Mesendoderm (in vitro differentiated cells): ENCODE measurements around the gene MYO10. TPM values are rescaled to one million over a fixed set of nuclear protein-coding genes. Genes with fewer than 3 reads are reported as not detected.

Source experiments
- DNase-seq: peaks from one replicate; pipeline ENCODE4 v3.0.0; 2013
- H2AK5ac ChIP-seq: 2 replicates; pipeline ENCODE4 v1.6.1; 2013; ENCODE audit warnings: low read length, inconsistent platforms
- H2BK120ac ChIP-seq: 2 replicates; pipeline ENCODE4 v1.6.1; 2013; ENCODE audit warnings: low read depth, mild to moderate bottlenecking, low read length, moderate library complexity, mixed read lengths
- H2BK15ac ChIP-seq: replicated peaks from 2 replicates; pipeline ENCODE4 v1.6.1; 2013; ENCODE audit warnings: low read depth, mild to moderate bottlenecking, moderate library complexity
- H2BK5ac ChIP-seq: 2 replicates; pipeline ENCODE4 v1.6.1; 2013; ENCODE audit warnings: low read length, inconsistent platforms
- H3K18ac ChIP-seq: 2 replicates; pipeline ENCODE4 v1.6.1; 2013; ENCODE audit warnings: mild to moderate bottlenecking, low read length, mixed read lengths
- H3K23ac ChIP-seq: one replicate; pipeline ENCODE4 v1.6.1; 2013; ENCODE audit warnings: low read length
- H3K27ac ChIP-seq: 2 replicates; pipeline ENCODE4 v1.5.1; 2013; ENCODE audit warnings: low read depth, mild to moderate bottlenecking, inconsistent platforms, low read length, moderate library complexity
- H3K27me3 ChIP-seq: 2 replicates; pipeline ENCODE4 v1.6.1; 2013; ENCODE audit warnings: low read length, control low read depth, mild to moderate bottlenecking, inconsistent platforms; ENCODE audit not compliant: insufficient read depth, poor library complexity
- H3K36me3 ChIP-seq: 2 replicates; pipeline ENCODE4 v1.6.1; 2013; ENCODE audit warnings: low read length, inconsistent platforms; ENCODE audit not compliant: control insufficient read depth, insufficient read depth
- H3K4ac ChIP-seq: one replicate; pipeline ENCODE4 v1.6.1; 2013; ENCODE audit warnings: low read depth, mild to moderate bottlenecking, low read length, moderate library complexity
- H3K4me1 ChIP-seq: 2 replicates; pipeline ENCODE4 v1.6.1; 2013; ENCODE audit warnings: low read depth, low read length, inconsistent platforms; ENCODE audit not compliant: control insufficient read depth
- H3K4me2 ChIP-seq: 2 replicates; pipeline ENCODE4 v1.6.1; 2013; ENCODE audit warnings: low read length
- H3K4me3 ChIP-seq: 2 replicates; pipeline ENCODE4 v1.5.1; 2013; ENCODE audit warnings: mild to moderate bottlenecking, low read length
- H3K56ac ChIP-seq: one replicate; pipeline ENCODE4 v1.6.1; 2013; ENCODE audit warnings: low read length
- H3K79me1 ChIP-seq: 2 replicates; pipeline ENCODE4 v1.6.1; 2013; ENCODE audit warnings: low read length, inconsistent platforms
- H3K79me2 ChIP-seq: 2 replicates; pipeline ENCODE4 v1.6.1; 2013; ENCODE audit warnings: mild to moderate bottlenecking, low read length; ENCODE audit not compliant: control insufficient read depth, insufficient read depth
- H3K9ac ChIP-seq: 2 replicates; pipeline ENCODE4 v1.6.1; 2013; ENCODE audit warnings: low read length, inconsistent platforms
- H4K5ac ChIP-seq: one replicate; pipeline ENCODE4 v1.6.1; 2013; ENCODE audit warnings: low read length
- H4K8ac ChIP-seq: one replicate; pipeline ENCODE4 v1.6.1; 2013; ENCODE audit warnings: low read depth, mild to moderate bottlenecking, control low read depth, low read length, moderate library complexity
- WGBS: extraction: QIAGEN DNeasy Blood & Tissue Kit; methylation state at CpG from one replicate; pipeline ENCODE4 v1.1.7; 2013; ENCODE audit warnings: low lambda C conversion rate, missing lambda C conversion rate; ENCODE audit not compliant: insufficient coverage; ENCODE audit errors: extremely low coverage; 5-methylcytosine and 5-hydroxymethylcytosine counted together
- small RNA-seq: library from polyadenylated mRNA; stranded (forward); fragments of <200 nt; extraction: miRNeasy Mini kit (QIAGEN cat#:217004); gene quantifications from one replicate; pipeline ENCODE3, GENCODE V24; 2013; ENCODE audit not compliant: insufficient read depth

The MYO10 gene

DNA sequence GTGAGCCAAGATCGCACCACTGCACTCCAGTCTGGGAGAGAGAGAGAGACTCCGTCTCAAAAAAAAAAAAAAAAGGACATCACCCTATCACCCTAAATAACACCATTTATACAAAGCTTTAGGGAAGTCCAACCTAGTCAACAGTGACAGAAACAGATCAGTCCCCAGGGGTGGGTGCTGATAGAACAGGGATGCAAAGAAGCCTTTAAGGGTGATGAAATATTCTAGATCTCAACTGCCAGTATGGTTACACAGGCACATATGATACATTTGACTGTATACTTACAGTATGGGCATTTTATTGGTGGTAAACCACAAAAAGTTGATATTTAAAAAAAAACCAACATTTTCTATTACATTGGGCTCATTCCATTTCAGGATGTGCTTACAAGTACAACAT, 324.1 kb downstream of the MYO10 start:
- no peak overlapping the region for H4K5ac ChIP-seq
- H3K23ac ChIP-seq, result no peak overlapping the region
- H3K79me1 ChIP-seq, result no peaks in the 10 kb centered on the region
- H2AK5ac ChIP-seq, result no peak overlapping the region
- H3K4me1 ChIP-seq, result no peaks in the 10 kb centered on the region
- H2BK120ac ChIP-seq, result no peak overlapping the region
- no peaks in the 10 kb centered on the region for H3K36me3 ChIP-seq
- no peak overlapping the region for H2BK15ac ChIP-seq
- no CpG with 5 or more reads among the region's 2 CpGs for WGBS
- H3K4ac ChIP-seq, result no peak overlapping the region
- no peak overlapping the region for H3K27ac ChIP-seq
- no peak overlapping the region for H3K18ac ChIP-seq
- no peak overlapping the region for H2BK5ac ChIP-seq
- no peak overlapping the region for H3K4me2 ChIP-seq
- H3K79me2 ChIP-seq, result no peaks in the 10 kb centered on the region
- DNase-seq, result no peak
- no peak overlapping the region for H4K8ac ChIP-seq
- no peak overlapping the region for H3K56ac ChIP-seq
- no peak overlapping the region for H3K9ac ChIP-seq
- H3K4me3 ChIP-seq, result no peak overlapping the region
- peaks cover 10% of the 10 kb centered on the region for H3K27me3 ChIP-seq

Small RNA genes lying within 50 kb of the gene (small RNA-seq; reads per million reads assigned to genes)
- not detected for gene RF00019
- not detected for gene RNA5SP179
- not detected for gene RNU6-660P
